Measurements from ENCODE around the gene SMU1.

Gene SMU1

DNA sequence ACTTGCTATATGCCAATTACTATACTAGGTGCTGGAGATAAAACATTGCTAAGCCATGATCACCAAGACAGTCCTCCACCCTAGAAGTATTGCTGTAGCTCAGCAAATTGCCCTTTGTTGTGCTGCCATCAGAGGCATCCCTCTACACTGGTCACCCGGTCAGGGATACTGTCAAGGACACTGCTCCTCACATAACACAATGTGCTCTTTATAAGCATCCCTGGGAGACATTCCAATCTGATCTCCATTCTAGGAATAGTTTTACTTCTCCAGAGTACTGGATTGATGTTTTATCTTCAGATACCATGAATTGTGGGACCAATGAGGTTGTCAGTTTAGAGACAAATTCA lies 61.8 kb downstream of the SMU1 start:
- no peak overlapping the region for H3K27ac ChIP-seq (ENCODE audit: extremely low read depth, low read depth, low read length)
- H3K9me3 ChIP-seq (ENCODE audit: control insufficient read depth, insufficient read depth, low read depth, low read length): no peaks in the 10 kb centered on the region
- no peaks in the 10 kb centered on the region for H3K4me1 ChIP-seq (ENCODE audit: control insufficient read depth, insufficient read depth, low read length)
- ChIA-PET POLR2A (interaction anchor here (1.8 to 6.2 kb wide), 2 partner anchors 8 to 10 kb away, joined by 6 to 46 read pairs; partner anchors contain the start of gene DNAJA1), CTCF (no interaction called here)
- H3K4me3 ChIP-seq (ENCODE audit: low read depth, low read length): no peak overlapping the region
- no peak for TF ChIP-seq ZNF239 (tag by site-specific recombination; IDR thresholded peaks at IDR 0.05)
- TF ChIP-seq ZNF561 (tag by site-specific recombination; IDR thresholded peaks at IDR 0.05; ENCODE audit: borderline replicate concordance): no peak
- no peak for TF ChIP-seq ZNF777 (tag by site-specific recombination; IDR thresholded peaks at IDR 0.05; ENCODE audit: borderline replicate concordance)
- TF ChIP-seq, protein P1, sequence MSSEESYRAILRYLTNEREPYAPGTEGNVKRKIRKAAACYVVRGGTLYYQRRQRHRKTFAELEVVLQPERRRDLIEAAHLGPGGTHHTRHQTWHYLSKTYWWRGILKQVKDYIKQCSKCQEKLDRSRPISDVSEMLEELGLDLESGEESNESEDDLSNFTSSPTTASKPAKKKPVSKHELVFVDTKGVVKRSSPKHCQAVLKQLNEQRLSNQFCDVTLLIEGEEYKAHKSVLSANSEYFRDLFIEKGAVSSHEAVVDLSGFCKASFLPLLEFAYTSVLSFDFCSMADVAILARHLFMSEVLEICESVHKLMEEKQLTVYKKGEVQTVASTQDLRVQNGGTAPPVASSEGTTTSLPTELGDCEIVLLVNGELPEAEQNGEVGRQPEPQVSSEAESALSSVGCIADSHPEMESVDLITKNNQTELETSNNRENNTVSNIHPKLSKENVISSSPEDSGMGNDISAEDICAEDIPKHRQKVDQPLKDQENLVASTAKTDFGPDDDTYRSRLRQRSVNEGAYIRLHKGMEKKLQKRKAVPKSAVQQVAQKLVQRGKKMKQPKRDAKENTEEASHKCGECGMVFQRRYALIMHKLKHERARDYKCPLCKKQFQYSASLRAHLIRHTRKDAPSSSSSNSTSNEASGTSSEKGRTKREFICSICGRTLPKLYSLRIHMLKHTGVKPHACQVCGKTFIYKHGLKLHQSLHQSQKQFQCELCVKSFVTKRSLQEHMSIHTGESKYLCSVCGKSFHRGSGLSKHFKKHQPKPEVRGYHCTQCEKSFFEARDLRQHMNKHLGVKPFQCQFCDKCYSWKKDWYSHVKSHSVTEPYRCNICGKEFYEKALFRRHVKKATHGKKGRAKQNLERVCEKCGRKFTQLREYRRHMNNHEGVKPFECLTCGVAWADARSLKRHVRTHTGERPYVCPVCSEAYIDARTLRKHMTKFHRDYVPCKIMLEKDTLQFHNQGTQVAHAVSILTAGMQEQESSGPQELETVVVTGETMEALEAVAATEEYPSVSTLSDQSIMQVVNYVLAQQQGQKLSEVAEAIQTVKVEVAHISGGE (tag by site-specific recombination; conservative IDR thresholded peaks at IDR 0.05; ENCODE audit: low read depth): no peak
- peaks cover 0 to 8% of the 10 kb centered on the region in 2 experiments; a peak in 2 of 3 replicates for H3K36me3 ChIP-seq (ENCODE audit: control insufficient read depth in 2 of 2, insufficient read depth in 1 of 2, low read length in 2 of 2)

- ChIA-PET CTCF (no interaction called here), POLR2A (interaction anchor here (1.8 to 6.2 kb wide), 2 partner anchors 9 to 11 kb away, joined by 6 to 46 read pairs; partner anchors contain the start of gene DNAJA1)
- Histone ChIP-seq H3K27ac (ENCODE audit: extremely low read depth, low read depth, low read length) (no peak overlapping the region), H3K9me3 (ENCODE audit: control insufficient read depth, insufficient read depth, low read depth, low read length) (no peaks in the 10 kb centered on the region), H3K36me3 (ENCODE audit: control insufficient read depth in 2 of 2, insufficient read depth in 1 of 2, low read length in 2 of 2) (peaks cover 0 to 4% of the 10 kb centered on the region in 2 experiments; a peak in 2 of 3 replicates), H3K4me1 (ENCODE audit: control insufficient read depth, insufficient read depth, low read length) (no peaks in the 10 kb centered on the region), H3K4me3 (ENCODE audit: low read depth, low read length) (no peak overlapping the region)
- TF ChIP-seq SP3 (tag by site-specific recombination; IDR thresholded peaks at IDR 0.05) (no peak), ZBTB21 (tag by site-specific recombination; IDR thresholded peaks at IDR 0.05) (no peak), PATZ1 (tag by site-specific recombination; IDR thresholded peaks at IDR 0.05) (no peak), KLF7 (tag by site-specific recombination; IDR thresholded peaks at IDR 0.05; ENCODE audit: borderline replicate concordance) (no peak), PRDM10 (tag by site-specific recombination; IDR thresholded peaks at IDR 0.05) (no peak)
Observed at GRCh38 chr9:33013962-33014664, 62.4 kb downstream of the SMU1 start.
